Ascending aorta (tissue), 2 donors: ENCODE results near the gene BCR. TPM values are rescaled to one million over a fixed set of nuclear protein-coding genes. Genes with fewer than 3 reads are reported as not detected.
A peak's percentile ranks its signal among the peaks of the same experiment; 100 is the strongest.

Experiments used
- DNase-seq, 2 donors: peaks; one replicate each; pipeline ENCODE4 v3.0.0-alpha.2; 2019; ENCODE audit warnings: low spot score in 2 of 2
- H3K27ac ChIP-seq, 2 donors: fragments of 200-600 bp; sonication (generic); one replicate each; pipeline ENCODE4 v1.5.1; 2016 to 2017; ENCODE audit warnings: mild to moderate bottlenecking in 1 of 2
- H3K27me3 ChIP-seq: fragments of 200-600 bp; sonication (generic); one replicate; pipeline ENCODE4 v1.5.1; 2017
- H3K36me3 ChIP-seq, 2 donors: fragments of 200-600 bp; sonication (generic); one replicate each; pipeline ENCODE4 v1.5.1; 2016
- H3K4me1 ChIP-seq, 2 donors: fragments of 200-600 bp; sonication (generic); one replicate each; pipeline ENCODE4 v1.5.1; 2016 to 2017; ENCODE audit warnings: mild to moderate bottlenecking in 1 of 2
- H3K4me3 ChIP-seq, 2 donors: fragments of 200-600 bp; sonication (generic); one replicate each; pipeline ENCODE4 v1.5.1; 2016 to 2017; ENCODE audit warnings: mild to moderate bottlenecking in 1 of 2
- H3K9me3 ChIP-seq, 2 donors: fragments of 200-600 bp; sonication (generic); one replicate each; pipeline ENCODE4 v1.5.1; 2016
- intact Hi-C: fragments of 100-400 bp; cut with DNase I; formaldehyde crosslinking; loops from one replicate; pipeline ENCODE4 v1.15.1; 2023
- total RNA-seq: library from RNA; depleted of rRNA; stranded (reverse); fragments of >200 nt; gene quantifications from one replicate; pipeline ENCODE4 v1.1.0, GENCODE V29; 2016
- TF ChIP-seq, protein P1 (sequence below), 3 experiments: fragments of 200-600 bp in 2 of 3; fragments of 450-650 bp in 1 of 3; sonication (generic) in 2 of 3; IDR thresholded peaks; one replicate each; pipeline ENCODE4 v1.5.1; 2016 to 2019; ENCODE audit warnings: antibody characterized with exemption in 3 of 3, mild to moderate bottlenecking in 1 of 3, moderate library complexity in 1 of 3

BCR gene
- total RNA-seq, 1 donor from 2014 or later, result 216 TPM

DNA sequence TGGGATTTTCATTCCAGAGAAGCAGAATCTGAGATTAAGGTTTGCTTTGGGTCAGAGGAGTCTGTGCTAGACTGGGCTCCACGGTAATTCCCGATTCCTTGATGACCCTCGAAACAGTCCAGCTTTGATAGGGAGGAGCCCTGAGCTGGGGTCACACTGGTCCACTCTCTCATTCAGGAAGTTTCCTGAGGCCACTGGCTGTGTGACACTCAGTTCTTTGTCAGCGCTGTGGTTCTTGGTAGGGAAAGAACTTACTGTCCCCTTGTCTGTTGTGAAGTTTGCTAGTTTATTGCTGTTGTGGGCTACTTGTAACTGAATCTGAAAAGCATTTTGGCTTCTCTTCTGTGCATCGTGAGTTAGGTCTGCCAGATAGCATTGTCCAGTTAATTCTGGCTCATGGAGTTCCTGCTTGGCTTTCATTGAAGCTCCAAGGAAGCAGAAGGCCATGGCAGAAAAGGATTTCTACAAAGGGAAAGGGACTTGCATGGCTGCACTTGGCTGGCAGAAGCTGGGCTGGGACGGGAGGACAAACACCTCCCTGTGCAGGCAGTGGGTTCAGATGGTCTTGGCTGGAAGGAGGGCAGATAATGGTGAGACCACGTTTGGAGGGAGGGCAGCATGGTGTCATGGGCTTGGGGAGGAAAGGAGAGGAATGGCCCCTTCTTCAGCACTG is 23.3 kb downstream of the BCR start:
- Histone ChIP-seq H3K36me3 (no peaks in the 10 kb centered on the region), H3K9me3 (no peaks in the 10 kb centered on the region), H3K4me1 (peaks cover 25 to 48% of the 10 kb centered on the region in 2 donors), H3K27me3 (no peaks in the 10 kb centered on the region), H3K27ac (peak overlapping the region; percentile 75 to 79), H3K4me3 (no peak overlapping the region)
- DNase-seq, result no peak
- TF ChIP-seq, protein P1, sequence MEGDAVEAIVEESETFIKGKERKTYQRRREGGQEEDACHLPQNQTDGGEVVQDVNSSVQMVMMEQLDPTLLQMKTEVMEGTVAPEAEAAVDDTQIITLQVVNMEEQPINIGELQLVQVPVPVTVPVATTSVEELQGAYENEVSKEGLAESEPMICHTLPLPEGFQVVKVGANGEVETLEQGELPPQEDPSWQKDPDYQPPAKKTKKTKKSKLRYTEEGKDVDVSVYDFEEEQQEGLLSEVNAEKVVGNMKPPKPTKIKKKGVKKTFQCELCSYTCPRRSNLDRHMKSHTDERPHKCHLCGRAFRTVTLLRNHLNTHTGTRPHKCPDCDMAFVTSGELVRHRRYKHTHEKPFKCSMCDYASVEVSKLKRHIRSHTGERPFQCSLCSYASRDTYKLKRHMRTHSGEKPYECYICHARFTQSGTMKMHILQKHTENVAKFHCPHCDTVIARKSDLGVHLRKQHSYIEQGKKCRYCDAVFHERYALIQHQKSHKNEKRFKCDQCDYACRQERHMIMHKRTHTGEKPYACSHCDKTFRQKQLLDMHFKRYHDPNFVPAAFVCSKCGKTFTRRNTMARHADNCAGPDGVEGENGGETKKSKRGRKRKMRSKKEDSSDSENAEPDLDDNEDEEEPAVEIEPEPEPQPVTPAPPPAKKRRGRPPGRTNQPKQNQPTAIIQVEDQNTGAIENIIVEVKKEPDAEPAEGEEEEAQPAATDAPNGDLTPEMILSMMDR (IDR thresholded peaks at IDR 0.05), result no peak
- intact Hi-C loops, result loop anchor here (1.0 to 2.0 kb wide), 3 partner anchors 23 to 53 kb away; partner anchors contain the start of gene BCR

- intact Hi-C loops, result loop anchor here (1.0 to 2.0 kb wide), 3 partner anchors 22 to 53 kb away; partner anchors contain the start of gene BCR
- Histone ChIP-seq H3K27me3 (no peaks in the 10 kb centered on the region), H3K36me3 (no peaks in the 10 kb centered on the region), H3K27ac (peak overlapping the region; percentile 75 to 79), H3K4me1 (peaks cover 25 to 48% of the 10 kb centered on the region in 2 donors), H3K9me3 (no peaks in the 10 kb centered on the region), H3K4me3 (no peak overlapping the region)
- peak in 1 of 2 donors; percentile 88 for DNase-seq
- TF ChIP-seq, protein P1 (IDR thresholded peaks at IDR 0.05), result no peak
Observed at GRCh38 chr22:23204125-23204488, 23.8 kb downstream of the BCR start.

DNA sequence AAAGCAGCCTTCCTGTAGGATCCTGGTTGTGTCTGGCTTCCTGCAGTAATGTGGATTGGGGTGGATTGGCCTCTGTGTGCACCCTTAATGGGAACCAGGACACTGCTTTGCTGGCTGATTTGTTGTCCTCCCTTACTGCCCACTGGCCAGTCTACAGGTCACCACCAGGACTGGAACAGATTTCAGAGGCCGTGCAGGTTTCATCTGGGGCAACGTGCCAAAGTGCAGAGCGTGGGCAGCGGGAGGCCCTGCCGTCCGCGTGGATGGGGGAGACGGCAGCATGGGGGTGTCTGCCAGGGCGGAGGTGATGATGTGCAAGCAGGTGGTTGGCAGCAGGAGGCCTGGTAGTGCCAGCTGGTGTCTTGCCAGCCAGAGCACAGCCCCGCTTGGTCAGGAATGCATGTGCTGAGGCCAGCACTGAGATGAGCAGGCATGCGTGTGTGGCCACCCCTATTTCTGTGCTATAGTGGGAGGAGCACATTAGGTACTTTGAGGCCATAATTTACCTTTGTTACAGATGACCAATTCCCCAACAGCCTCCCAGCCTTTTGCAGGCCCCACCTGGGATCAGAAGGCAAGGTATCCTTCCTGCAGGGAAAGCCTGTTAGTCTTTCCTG is 24.3 kb downstream of the BCR start:
- H3K27ac ChIP-seq, result peak overlapping the region; percentile 75 to 79
- intact Hi-C loops, result loop anchor here (1.0 to 2.0 kb wide), 4 partner anchors 11 to 52 kb away; partner anchors contain the start of gene BCR

DNA sequence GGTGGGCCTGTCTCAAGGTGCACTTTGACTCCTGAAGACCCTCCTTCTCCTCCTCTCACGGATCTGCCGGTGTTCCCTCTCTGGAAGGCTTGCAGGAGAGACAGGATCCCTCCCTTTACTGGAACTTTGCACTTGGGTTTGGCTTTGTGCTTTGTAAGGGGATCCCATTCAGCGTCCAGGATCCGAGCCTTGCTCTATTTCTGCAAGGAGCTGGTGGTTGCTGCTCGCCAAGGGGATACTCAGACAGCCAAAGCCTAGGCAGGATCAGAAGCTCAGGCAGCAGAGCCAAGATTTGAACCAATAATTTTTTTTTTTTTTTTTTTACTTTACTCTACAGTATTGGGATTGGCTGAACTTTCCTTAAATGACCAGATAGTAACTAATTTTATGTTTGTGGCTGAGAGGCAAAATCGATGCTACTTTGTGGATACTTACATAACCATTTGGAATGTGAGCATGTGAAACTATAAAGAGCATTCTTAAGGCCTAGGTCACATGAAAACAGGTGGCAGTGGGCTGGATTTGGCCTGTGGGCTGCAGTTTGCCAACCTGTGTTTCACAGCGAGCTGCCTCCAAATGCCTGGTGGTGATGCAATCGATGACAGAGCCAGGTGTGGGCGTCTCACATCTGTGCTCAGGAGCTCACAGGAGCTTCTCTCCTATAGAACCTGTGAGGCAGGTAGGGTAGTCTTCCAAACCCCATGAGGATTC is 25.2 kb downstream of the BCR start:
- no peaks in the 10 kb centered on the region for H3K27me3 ChIP-seq
- TF ChIP-seq, protein P1 (IDR thresholded peaks at IDR 0.05), result no peak
- H3K9me3 ChIP-seq, result no peaks in the 10 kb centered on the region
- no peaks in the 10 kb centered on the region for H3K36me3 ChIP-seq
- H3K27ac ChIP-seq, result peak overlapping the region; percentile 75 to 79
- H3K4me1 ChIP-seq, result peaks cover 21 to 39% of the 10 kb centered on the region in 2 donors
- DNase-seq, result no peak
- H3K4me3 ChIP-seq, result peak overlapping the region in 1 of 2 donors; percentile 1
- intact Hi-C loops, result loop anchor here (1.0 to 2.0 kb wide), 2 partner anchors 10 to 51 kb away; no protein-coding TSS in a partner anchor

More for the DNA sequence above, 24.3 kb downstream of the BCR start:
- Histone ChIP-seq H3K4me1 (peaks cover 25 to 46% of the 10 kb centered on the region in 2 donors), H3K9me3 (no peaks in the 10 kb centered on the region), H3K27me3 (no peaks in the 10 kb centered on the region), H3K36me3 (no peaks in the 10 kb centered on the region), H3K4me3 (peak overlapping the region in 1 of 2 donors; percentile 1)
- TF ChIP-seq, protein P1 (IDR thresholded peaks at IDR 0.05), result no peak
- DNase-seq, result peak in 1 of 2 donors; percentile 82

DNA sequence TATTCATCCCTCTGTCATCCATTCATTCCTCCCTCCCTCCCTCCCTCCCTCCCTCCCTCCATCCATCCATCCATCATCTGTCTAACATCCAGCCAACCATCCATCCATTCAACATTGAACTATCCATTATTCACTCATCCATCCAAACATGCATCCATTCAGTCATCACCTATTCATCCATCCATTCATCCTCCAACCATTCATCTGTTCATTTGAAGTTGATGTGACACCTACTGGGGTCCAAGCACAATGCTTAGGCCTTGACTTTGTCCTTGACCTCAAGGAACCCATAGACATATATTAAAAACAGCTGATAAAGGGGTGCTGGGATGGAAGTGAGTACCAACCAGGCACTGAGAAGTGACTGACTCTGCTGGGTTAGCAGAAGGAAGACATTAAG is 26.6 kb downstream of the BCR start:
- no peaks in the 10 kb centered on the region for H3K9me3 ChIP-seq
- TF ChIP-seq, protein P1 (IDR thresholded peaks at IDR 0.05), result no peak
- no peak for DNase-seq
- intact Hi-C loops, result no loop called here
- peaks cover 16 to 35% of the 10 kb centered on the region in 2 donors for H3K4me1 ChIP-seq
- H3K27me3 ChIP-seq, result no peaks in the 10 kb centered on the region
- H3K36me3 ChIP-seq, result no peaks in the 10 kb centered on the region
- no peak overlapping the region for H3K4me3 ChIP-seq
- peak overlapping the region in 1 of 2 donors; percentile 60 for H3K27ac ChIP-seq
